ENCODE results near the gene C20orf96. TPM values are rescaled to one million over a fixed set of nuclear protein-coding genes. Genes with fewer than 3 reads are reported as not detected.
A peak's percentile ranks its signal among the peaks of the same experiment; 100 is the strongest.

C20orf96 gene
- total RNA-seq, 1 experiment from 2014 or later = 2.4 TPM

DNA sequence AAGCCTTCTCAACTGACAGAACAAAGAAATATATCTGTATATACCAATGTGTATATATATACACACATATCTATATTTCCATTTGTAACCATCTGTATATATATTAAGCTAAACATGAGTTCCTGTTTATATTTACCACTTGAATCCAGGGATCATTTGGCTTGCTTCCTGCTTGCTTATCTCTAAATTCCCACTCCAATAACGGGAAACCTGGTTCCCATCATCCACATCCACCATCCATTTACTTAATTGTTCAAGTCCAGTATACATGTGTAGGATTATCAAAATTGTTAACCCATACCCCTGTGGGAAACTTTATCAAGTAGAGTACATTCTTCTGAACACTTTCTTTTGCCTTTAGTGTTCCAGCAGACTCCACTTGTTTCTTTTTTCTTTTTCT, 22.3 kb upstream of the C20orf96 start:
- no peak for DNase-seq (ENCODE audit: low read depth)

GRCh38 chr20:312067-312466, 21.5 kb upstream of the C20orf96 start:
- DNase-seq (ENCODE audit: low read depth) = no peak

DNA sequence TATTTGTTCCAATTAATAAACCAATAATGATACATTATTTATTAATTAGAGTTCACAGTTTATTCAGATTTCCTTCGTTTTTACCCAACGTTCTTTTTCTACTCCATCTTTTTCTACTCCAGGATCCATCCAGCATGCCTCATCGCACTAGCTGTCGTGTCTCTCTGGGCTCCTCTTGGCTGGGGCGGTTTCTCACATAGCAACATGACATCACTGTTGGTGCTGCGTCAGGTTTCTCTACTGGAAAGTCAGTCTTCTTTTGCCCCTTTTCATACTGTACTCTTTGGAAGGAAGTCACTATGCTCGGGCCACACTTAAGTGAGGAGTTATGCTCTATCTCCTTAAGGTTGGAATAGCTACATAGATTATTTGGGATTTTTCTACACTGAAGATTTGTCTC, 21.1 kb upstream of the C20orf96 start:
- DNase-seq (ENCODE audit: low read depth) = no peak

DNA sequence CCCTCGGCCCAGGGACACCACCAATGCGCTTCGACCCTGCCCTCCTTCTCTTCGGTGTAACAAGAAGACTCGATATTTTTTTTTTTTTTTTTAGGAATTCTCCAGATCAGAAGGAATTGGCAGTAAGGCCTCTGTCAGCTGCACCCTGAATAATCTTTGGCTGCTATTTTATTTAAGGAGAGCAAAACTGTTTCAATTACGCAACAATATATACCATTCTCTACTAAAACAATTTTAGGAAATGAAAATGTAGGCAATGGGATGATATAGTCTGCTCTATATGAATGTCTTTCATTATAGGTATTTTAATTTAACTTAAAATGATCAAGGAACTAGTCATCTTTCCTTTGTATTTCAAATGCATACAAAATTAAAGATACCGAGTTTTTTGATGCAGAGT, 20.1 kb upstream of the C20orf96 start:
- no peak for DNase-seq (ENCODE audit: low read depth)

- DNase-seq (ENCODE audit: low read depth) = peak; percentile 100
Observed at GRCh38 chr20:309841-310644, 19.5 kb upstream of the C20orf96 start.

GRCh38 chr20:309306-309840, 18.8 kb upstream of the C20orf96 start:
- peak; percentile 66 for DNase-seq (ENCODE audit: low read depth)

DNA sequence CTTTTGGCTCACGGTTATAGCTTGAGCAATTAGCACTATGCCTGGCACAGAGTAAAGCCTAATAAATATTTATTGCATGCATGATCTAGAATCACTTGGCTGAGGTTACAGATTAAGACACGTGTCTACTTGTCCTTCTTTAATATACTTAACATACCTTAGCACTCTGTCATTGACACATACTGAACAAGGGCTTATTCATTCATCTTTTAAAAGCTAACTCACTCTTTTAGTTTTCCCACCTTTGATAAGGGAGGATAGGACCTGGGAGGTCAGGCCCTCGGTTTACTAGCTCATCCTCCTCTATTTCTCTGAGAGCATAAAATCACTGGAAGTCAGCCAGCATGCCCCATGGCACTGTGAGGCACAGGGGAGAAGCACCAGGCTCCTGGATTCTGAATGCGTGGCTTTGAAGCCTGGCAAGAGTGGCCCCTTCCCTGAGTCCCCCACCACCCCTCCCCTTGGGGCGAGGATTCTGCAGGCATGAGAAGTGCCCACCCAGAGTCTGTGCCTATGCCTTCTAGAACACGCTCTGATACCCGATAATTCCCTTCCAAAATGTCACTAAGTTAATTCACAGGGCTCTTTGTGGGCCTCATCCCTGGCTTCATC, 18.0 kb upstream of the C20orf96 start:
- DNase-seq (ENCODE audit: low read depth) = peak; percentile 49

- DNase-seq (ENCODE audit: low read depth) = no peak
Observed at GRCh38 chr20:305745-306144, 15.2 kb upstream of the C20orf96 start.

DNA sequence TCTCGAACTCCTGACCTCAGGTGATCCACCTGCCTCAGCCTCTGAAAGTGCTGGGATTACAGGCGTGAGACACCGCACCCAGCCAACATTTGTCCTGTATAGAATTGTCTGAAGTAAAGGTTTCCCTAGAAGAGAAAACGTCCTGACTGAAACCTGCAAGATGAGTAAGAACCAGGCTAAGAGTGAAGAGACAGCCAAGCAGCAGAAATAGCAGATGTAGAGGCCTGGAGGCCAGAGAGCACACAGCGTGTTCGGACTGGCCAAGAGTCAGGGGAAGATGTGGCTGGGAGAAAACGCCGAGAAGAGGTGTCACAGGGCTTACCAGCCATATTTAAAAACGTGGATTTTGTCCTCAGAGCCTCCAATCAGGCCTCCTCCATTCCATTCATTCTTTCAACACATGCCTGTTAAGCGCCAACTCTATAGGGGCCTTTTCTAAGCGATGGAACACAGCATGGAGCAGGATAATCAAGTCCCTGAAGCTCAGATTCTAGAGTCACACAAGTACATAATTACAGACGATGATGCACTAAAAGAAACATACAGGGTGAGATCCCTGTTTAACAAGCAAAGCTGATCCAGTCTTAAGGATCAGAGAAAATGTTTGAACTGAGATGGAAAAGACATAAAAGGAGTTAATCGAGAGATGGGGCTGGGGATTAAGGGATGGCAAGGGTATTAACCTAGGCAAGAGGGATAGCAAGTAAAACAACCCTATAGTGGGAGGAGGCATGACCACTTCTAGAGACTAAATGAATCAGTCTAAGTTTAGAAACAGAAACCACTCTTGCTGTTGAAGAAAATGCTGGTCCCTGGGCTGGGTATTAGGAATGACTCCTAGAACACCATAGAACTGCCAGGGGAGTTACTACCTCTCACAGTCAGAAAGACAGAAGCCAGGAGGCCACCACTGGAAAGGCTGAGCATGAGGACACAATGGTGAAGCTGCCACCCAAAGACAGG, 11.6 kb upstream of the C20orf96 start:
- DNase-seq (ENCODE audit: low read depth) = no peak

DNA sequence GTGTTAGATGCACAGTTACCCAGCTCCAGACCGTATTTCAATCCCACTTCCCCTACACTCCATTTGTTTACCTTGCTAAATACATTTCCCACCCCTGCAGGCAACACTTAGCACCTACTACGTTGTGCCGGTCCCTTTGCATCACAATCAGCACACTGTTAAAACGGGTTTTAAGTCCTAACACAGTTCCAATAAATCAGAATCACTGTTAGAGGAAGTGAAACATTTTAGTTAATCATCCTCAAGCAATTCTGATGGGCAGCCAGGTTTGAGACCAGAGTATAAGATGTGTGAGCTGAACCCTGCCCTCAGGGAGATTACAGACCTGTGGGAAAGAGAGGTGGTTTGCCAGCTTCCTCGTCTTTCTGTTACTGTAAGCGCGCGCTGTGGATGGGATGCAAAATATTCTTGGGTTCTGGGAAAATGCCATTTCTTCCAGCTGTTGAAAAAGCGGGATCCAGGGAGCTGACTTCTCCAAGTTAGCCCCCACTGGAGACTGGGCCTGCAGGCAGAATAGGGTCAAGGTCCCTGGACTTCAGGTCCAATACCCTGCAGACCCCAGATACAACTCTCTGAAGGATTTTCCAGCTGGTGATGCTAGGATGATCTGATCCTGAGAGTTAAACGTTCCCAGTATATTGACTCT, 9.9 kb upstream of the C20orf96 start:
- no peak for DNase-seq (ENCODE audit: low read depth)

DNA sequence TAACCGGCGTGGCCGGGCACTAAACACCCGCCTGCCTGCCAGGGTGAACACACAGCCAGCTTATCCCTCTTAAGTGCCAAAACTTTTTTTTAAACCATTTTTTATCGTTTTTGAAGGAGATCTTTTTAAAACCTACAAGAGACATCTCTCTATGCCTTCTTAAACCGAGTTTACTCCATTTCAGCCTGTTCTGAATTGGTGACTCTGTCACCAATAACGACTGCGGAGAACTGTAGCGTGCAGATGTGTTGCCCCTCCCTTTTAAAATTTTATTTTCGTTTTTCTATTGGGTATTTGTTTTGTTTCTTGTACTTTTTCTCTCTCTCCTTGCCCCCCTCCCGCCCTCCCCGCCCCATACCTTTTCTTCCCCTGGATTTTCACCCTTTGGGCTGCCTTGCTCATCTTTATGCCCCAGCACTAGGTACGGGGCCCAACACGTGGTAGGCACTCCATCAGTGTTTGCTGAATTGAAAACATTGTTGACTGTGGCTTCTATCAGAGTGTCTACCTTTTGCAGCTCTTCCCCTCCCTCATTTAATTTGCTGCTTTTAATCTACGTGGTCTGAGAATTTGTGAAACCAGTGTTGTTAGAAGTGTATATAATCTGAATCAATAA, 8.3 kb upstream of the C20orf96 start:
- DNase-seq (ENCODE audit: low read depth) = no peak

GRCh38 chr20:297925-298775, 7.6 kb upstream of the C20orf96 start:
- peak; percentile 85 for DNase-seq (ENCODE audit: low read depth)

DNA sequence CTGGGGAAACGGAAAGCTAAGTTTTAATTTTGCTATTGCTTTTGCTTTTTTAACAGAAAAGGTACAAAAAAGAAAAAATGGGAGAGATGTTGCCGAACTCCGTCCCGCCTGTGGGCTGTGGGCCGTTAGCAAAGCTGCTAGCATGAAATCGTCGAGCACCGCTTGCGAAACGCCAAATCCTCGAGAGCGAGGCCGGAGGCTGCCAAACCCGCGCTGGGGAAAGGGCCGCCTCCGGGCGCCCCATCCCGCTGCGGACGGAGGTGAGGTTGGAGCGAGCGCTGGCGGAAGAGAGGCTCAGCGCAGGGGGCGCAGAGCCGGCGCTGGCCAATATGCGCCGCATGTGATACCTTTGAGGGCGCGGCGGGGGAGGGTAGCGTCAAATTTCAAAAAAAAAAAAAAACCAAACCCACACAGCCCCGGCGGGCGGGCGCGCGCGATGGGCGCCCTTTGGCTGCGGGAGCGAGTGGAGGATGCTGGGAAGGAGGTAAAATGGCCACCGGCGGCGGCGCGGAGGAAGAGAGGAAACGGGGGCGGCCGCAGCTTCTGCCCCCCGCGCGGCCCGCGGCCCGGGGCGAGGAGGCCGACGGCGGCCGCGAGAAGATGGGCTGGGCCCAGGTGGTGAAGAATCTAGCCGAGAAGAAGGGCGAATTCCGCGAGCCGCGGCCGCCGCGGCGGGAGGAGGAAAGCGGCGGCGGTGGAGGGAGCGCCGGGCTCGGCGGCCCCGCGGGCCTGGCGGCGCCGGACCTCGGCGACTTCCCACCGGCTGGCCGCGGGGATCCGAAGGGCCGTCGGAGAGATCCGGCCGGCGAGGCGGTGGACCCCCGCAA, 6.8 kb upstream of the C20orf96 start, which contains the start of gene ZCCHC3:
TSS of gene ZCCHC3 (plus strand) at position 473 of the 827 bp plus-strand sequence. CDS start at position 490, 17 bp downstream.
- peak; percentile 98 for DNase-seq (ENCODE audit: low read depth)

DNA sequence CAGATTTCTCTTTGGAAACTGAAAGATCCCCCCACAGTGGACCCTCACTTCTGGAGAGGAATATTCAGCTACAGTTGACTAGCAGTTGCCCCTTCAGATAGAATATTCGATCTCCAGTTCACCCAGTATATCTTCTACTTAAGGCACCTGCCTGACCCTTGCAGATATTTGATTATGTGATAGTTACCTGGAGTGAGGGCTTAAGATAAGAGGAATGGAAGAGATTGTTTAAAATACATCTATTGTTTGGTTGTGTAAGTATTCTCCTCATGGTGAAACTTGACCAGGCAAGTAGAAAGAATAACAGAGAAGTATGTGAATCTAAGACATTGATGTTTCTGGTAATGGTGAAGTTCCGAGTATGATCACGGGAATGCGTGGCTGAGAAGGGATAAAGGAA, 5.3 kb upstream of the C20orf96 start:
- no peak for DNase-seq (ENCODE audit: low read depth)

DNA sequence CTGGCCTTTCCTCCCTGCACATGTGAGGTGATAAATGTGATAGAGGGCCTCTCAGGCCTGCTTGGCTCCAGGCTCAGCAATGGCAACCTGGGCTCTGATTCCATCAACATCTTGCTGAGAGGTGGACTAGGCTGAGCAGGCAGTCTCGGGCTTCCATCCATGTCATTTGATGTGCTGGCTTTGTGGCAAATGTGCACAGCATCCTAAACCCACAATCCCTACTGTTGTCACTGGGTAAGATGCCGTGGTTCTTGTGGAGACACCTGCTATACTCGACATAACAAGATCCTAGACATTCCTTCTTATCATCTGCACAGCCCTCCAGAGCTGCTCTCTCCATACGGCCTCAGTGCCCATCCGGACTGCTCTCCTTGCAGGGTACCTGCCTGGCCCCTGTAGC, 4.1 kb upstream of the C20orf96 start:
- no peak for DNase-seq (ENCODE audit: low read depth)

GRCh38 chr20:289693-290083, 862 bp downstream of the C20orf96 start:
- DNase-seq (ENCODE audit: low read depth) = peak; percentile 25

- no peak for DNase-seq (ENCODE audit: low read depth)
Observed at GRCh38 chr20:288956-289692, 1.4 kb downstream of the C20orf96 start.

GRCh38 chr20:286508-286907, 4.0 kb downstream of the C20orf96 start:
- DNase-seq (ENCODE audit: low read depth) = no peak

Measured in RPMI7951 (cell line).